Measurements from ENCODE around the gene EIF4B.
A peak's percentile ranks its signal among the peaks of the same experiment; 100 is the strongest.
"Not testable (repeated sequence)": the region's sequence is repeated elsewhere in the genome, so short reads cannot be mapped to it uniquely, and the experiment has no call there.

The EIF4B gene

GRCh38 chr12:53011889-53012288 lies 5.6 kb downstream of the EIF4B start:
- Mint-ChIP-seq H3K4me3 (no peak overlapping the region), H3K27me3 (ENCODE audit: low read depth) (no peaks in the 10 kb centered on the region), H3K9me3 (no peaks in the 10 kb centered on the region), H3K4me1 (ENCODE audit: low read depth) (peaks cover 35% of the 10 kb centered on the region), H3K36me3 (ENCODE audit: low read depth) (peaks cover 44% of the 10 kb centered on the region), H3K27ac (no peak overlapping the region)
- no peak for DNase-seq (ENCODE audit: low spot score)

GRCh38 chr12:53012928-53013327 lies 6.7 kb downstream of the EIF4B start:
- H3K27ac Mint-ChIP-seq, result no peak overlapping the region
- H3K4me3 Mint-ChIP-seq, result no peak overlapping the region
- no peaks in the 10 kb centered on the region for H3K9me3 Mint-ChIP-seq
- peaks cover 29% of the 10 kb centered on the region for H3K4me1 Mint-ChIP-seq (ENCODE audit: low read depth)
- peaks cover 46% of the 10 kb centered on the region for H3K36me3 Mint-ChIP-seq (ENCODE audit: low read depth)
- H3K27me3 Mint-ChIP-seq (ENCODE audit: low read depth), result no peaks in the 10 kb centered on the region
- DNase-seq (ENCODE audit: low spot score), result no peak

GRCh38 chr12:53014709-53015108 lies 8.5 kb downstream of the EIF4B start:
- Mint-ChIP-seq H3K9me3 (no peaks in the 10 kb centered on the region), H3K27me3 (ENCODE audit: low read depth) (no peaks in the 10 kb centered on the region), H3K4me1 (ENCODE audit: low read depth) (peaks cover 20% of the 10 kb centered on the region), H3K36me3 (ENCODE audit: low read depth) (peaks cover 48% of the 10 kb centered on the region), H3K27ac (no peak overlapping the region), H3K4me3 (no peak overlapping the region)
- DNase-seq (ENCODE audit: low spot score), result no peak

GRCh38 chr12:53025250-53025649 lies 19.0 kb downstream of the EIF4B start:
- H3K9me3 Mint-ChIP-seq, result no peaks in the 10 kb centered on the region
- H3K36me3 Mint-ChIP-seq (ENCODE audit: low read depth), result peaks cover 58% of the 10 kb centered on the region
- H3K27me3 Mint-ChIP-seq (ENCODE audit: low read depth), result no peaks in the 10 kb centered on the region
- H3K4me1 Mint-ChIP-seq (ENCODE audit: low read depth), result no peaks in the 10 kb centered on the region
- DNase-seq (ENCODE audit: low spot score), result no peak
- H3K27ac Mint-ChIP-seq, result no peak overlapping the region
- no peak overlapping the region for H3K4me3 Mint-ChIP-seq

- DNase-seq (ENCODE audit: low spot score); H3K27me3 Mint-ChIP-seq (ENCODE audit: low read depth); H3K9me3 Mint-ChIP-seq; H3K4me1 Mint-ChIP-seq (ENCODE audit: low read depth); H3K27ac Mint-ChIP-seq; H3K4me3 Mint-ChIP-seq: not testable (repeated sequence)
- H3K36me3 Mint-ChIP-seq (ENCODE audit: low read depth), result peaks cover 61% of the 10 kb centered on the region
These were observed 20.8 kb downstream of the EIF4B start for GRCh38 chr12:53027014-53027413.

- no peaks in the 10 kb centered on the region for H3K9me3 Mint-ChIP-seq
- H3K27me3 Mint-ChIP-seq (ENCODE audit: low read depth), result no peaks in the 10 kb centered on the region
- H3K4me1 Mint-ChIP-seq (ENCODE audit: low read depth), result peaks cover 7% of the 10 kb centered on the region
- DNase-seq (ENCODE audit: low spot score), result no peak
- no peak overlapping the region for H3K27ac Mint-ChIP-seq
- peaks cover 68% of the 10 kb centered on the region for H3K36me3 Mint-ChIP-seq (ENCODE audit: low read depth)
- H3K4me3 Mint-ChIP-seq, result no peak overlapping the region
These were observed 25.4 kb downstream of the EIF4B start for GRCh38 chr12:53031616-53032015.

GRCh38 chr12:53033832-53034231 lies 27.6 kb downstream of the EIF4B start:
- not testable (repeated sequence) for H3K9me3 Mint-ChIP-seq; H3K27ac Mint-ChIP-seq; H3K4me3 Mint-ChIP-seq; DNase-seq (ENCODE audit: low spot score); H3K27me3 Mint-ChIP-seq (ENCODE audit: low read depth)
- Mint-ChIP-seq H3K36me3 (ENCODE audit: low read depth) (peaks cover 70% of the 10 kb centered on the region), H3K4me1 (ENCODE audit: low read depth) (peaks cover 16% of the 10 kb centered on the region)

GRCh38 chr12:53034459-53034858 lies 28.2 kb downstream of the EIF4B start:
- Mint-ChIP-seq H3K4me3 (no peak overlapping the region), H3K36me3 (ENCODE audit: low read depth) (peaks cover 74% of the 10 kb centered on the region), H3K4me1 (ENCODE audit: low read depth) (peaks cover 20% of the 10 kb centered on the region), H3K27ac (no peak overlapping the region), H3K9me3 (no peaks in the 10 kb centered on the region), H3K27me3 (ENCODE audit: low read depth) (no peaks in the 10 kb centered on the region)
- DNase-seq (ENCODE audit: low spot score), result no peak

GRCh38 chr12:53036802-53037201 lies 30.5 kb downstream of the EIF4B start:
- H3K27me3 Mint-ChIP-seq (ENCODE audit: low read depth), result no peaks in the 10 kb centered on the region
- DNase-seq (ENCODE audit: low spot score), result no peak
- H3K4me1 Mint-ChIP-seq (ENCODE audit: low read depth), result peaks cover 22% of the 10 kb centered on the region
- H3K27ac Mint-ChIP-seq, result no peak overlapping the region
- H3K36me3 Mint-ChIP-seq (ENCODE audit: low read depth), result peaks cover 73% of the 10 kb centered on the region
- H3K4me3 Mint-ChIP-seq, result no peak overlapping the region
- H3K9me3 Mint-ChIP-seq, result no peaks in the 10 kb centered on the region

- Mint-ChIP-seq H3K27me3 (ENCODE audit: low read depth) (no peaks in the 10 kb centered on the region), H3K9me3 (no peaks in the 10 kb centered on the region), H3K36me3 (ENCODE audit: low read depth) (peaks cover 63% of the 10 kb centered on the region), H3K27ac (no peak overlapping the region), H3K4me1 (ENCODE audit: low read depth) (peaks cover 17% of the 10 kb centered on the region), H3K4me3 (no peak overlapping the region)
- DNase-seq (ENCODE audit: low spot score), result no peak
These were observed 33.6 kb downstream of the EIF4B start for GRCh38 chr12:53039851-53040250.

- H3K4me1 Mint-ChIP-seq (ENCODE audit: low read depth), result peaks cover 26% of the 10 kb centered on the region
- H3K27ac Mint-ChIP-seq, result no peak overlapping the region
- H3K27me3 Mint-ChIP-seq (ENCODE audit: low read depth), result peaks cover 3% of the 10 kb centered on the region
- no peak overlapping the region for H3K4me3 Mint-ChIP-seq
- H3K9me3 Mint-ChIP-seq, result no peaks in the 10 kb centered on the region
- H3K36me3 Mint-ChIP-seq (ENCODE audit: low read depth), result peaks cover 42% of the 10 kb centered on the region
- DNase-seq (ENCODE audit: low spot score), result no peak
These were observed 36.6 kb downstream of the EIF4B start for GRCh38 chr12:53042607-53043454.

- H3K4me3 Mint-ChIP-seq, result no peak overlapping the region
- no peaks in the 10 kb centered on the region for H3K9me3 Mint-ChIP-seq
- peaks cover 31% of the 10 kb centered on the region for H3K36me3 Mint-ChIP-seq (ENCODE audit: low read depth)
- H3K27ac Mint-ChIP-seq, result no peak overlapping the region
- DNase-seq (ENCODE audit: low spot score), result no peak
- H3K27me3 Mint-ChIP-seq (ENCODE audit: low read depth), result peaks cover 3% of the 10 kb centered on the region
- peaks cover 20% of the 10 kb centered on the region for H3K4me1 Mint-ChIP-seq (ENCODE audit: low read depth)
These were observed 37.9 kb downstream of the EIF4B start for GRCh38 chr12:53044052-53044581.

GRCh38 chr12:53044896-53045695 lies 38.8 kb downstream of the EIF4B start:
- H3K36me3 Mint-ChIP-seq (ENCODE audit: low read depth), result peaks cover 23% of the 10 kb centered on the region
- no peak overlapping the region for H3K27ac Mint-ChIP-seq
- DNase-seq (ENCODE audit: low spot score), result no peak
- peaks cover 3% of the 10 kb centered on the region for H3K27me3 Mint-ChIP-seq (ENCODE audit: low read depth)
- peak overlapping the region; percentile 97 for H3K4me3 Mint-ChIP-seq
- no peaks in the 10 kb centered on the region for H3K9me3 Mint-ChIP-seq
- H3K4me1 Mint-ChIP-seq (ENCODE audit: low read depth), result peaks cover 17% of the 10 kb centered on the region

- Mint-ChIP-seq H3K27me3 (ENCODE audit: low read depth) (peaks cover 3% of the 10 kb centered on the region), H3K4me1 (ENCODE audit: low read depth) (peaks cover 17% of the 10 kb centered on the region), H3K36me3 (ENCODE audit: low read depth) (peaks cover 18% of the 10 kb centered on the region), H3K4me3 (peak overlapping the region; percentile 97), H3K27ac (no peak overlapping the region), H3K9me3 (no peaks in the 10 kb centered on the region)
- DNase-seq (ENCODE audit: low spot score), result no peak
These were observed 39.4 kb downstream of the EIF4B start for GRCh38 chr12:53045696-53046045.

Measured in T-helper 2 cell treated with Interferon-gamma antibody and Interleukin-4, amounts not matched to agents 5 μg/mL and 100 μg/mL, for 36 hours (primary cell).